ENCODE measurements around the gene HNRNPU.

The HNRNPU gene

DNA sequence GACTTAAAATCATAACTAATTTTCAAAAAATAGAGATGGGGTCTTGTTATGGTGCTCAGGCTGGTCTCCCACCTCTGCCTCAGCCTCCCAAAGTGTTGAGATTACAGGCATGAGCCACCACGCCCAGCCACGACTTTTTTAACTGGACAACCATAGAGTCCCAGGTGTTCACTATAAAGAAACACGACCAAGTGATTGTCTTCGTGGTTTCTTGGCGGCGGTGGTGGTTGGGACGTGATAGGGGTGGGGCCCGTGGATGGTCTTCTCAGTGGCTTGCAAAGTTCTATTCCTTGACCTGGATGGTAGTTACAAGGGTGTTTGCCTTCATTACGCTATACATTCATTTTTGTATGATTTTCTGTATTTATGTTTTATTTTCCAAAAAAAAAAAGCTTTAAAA, 63.5 kb downstream of the HNRNPU start:
- DNase-seq = no peak

All from NCI-H1436 treated with DMSO at 0.1 percent for 48 hours (cell line).